HFFc6 (cell line): Measurements from ENCODE around the gene JCHAIN. TPM values are rescaled to one million over a fixed set of nuclear protein-coding genes. Genes with fewer than 3 reads are reported as not detected.

Source experiments
- DNase-seq: peaks from one replicate; pipeline ENCODE4 v3.0.0-alpha.2; 2018
- H3K27ac Mint-ChIP-seq: 2 replicates; pipeline ENCODE4 v1.8.0; 2020; ENCODE audit warnings: mild to moderate bottlenecking, mixed read lengths
- H3K27me3 Mint-ChIP-seq: 2 replicates; pipeline ENCODE4 v1.8.0; 2021; ENCODE audit warnings: mild to moderate bottlenecking, moderate library complexity, mixed read lengths; ENCODE audit not compliant: insufficient read depth
- H3K36me3 Mint-ChIP-seq: 2 replicates; pipeline ENCODE4 v1.8.0; 2021; ENCODE audit warnings: low read depth, mixed read lengths
- H3K4me1 Mint-ChIP-seq: 2 replicates; pipeline ENCODE4 v1.8.0; 2020; ENCODE audit warnings: low read depth, mixed read lengths
- H3K4me3 Mint-ChIP-seq: 2 replicates; pipeline ENCODE4 v1.8.0; 2020; ENCODE audit warnings: mild to moderate bottlenecking, moderate library complexity, mixed read lengths
- H3K9me3 Mint-ChIP-seq: 2 replicates; pipeline ENCODE4 v1.8.0; 2020; ENCODE audit warnings: mild to moderate bottlenecking, mixed read lengths
- long read RNA-seq: library from polyadenylated mRNA; unstranded; transcript quantifications from one replicate; pipeline ENCODE4 v2.0.0, GENCODE V29; 2019
- total RNA-seq, 6 experiments: library from RNA; stranded (reverse); fragmentation: NEBNext Ultra II Directional; extraction: Animal tissue kit (Norgen Biotek cat#: 25700); gene quantifications; 2 replicates in 1 of 6; 3 replicates in 5 of 6; pipeline ENCODE4 v1.2.3, GENCODE V29; 2021
- TF ChIP-seq, protein P1 (sequence below): fragments of 200-600 bp; sonication (generic); IDR thresholded peaks from 2 replicates; pipeline ENCODE4 v1.5.0; 2021; ENCODE audit warnings: antibody characterized with exemption, mild to moderate bottlenecking

Gene JCHAIN
- 1 to 10 TPM in 1 of 6 experiments, under 1 TPM in 4, not detected in 1; 0.15 to 1.3 (median 0.46) TPM for total RNA-seq
- long read RNA-seq, partial matches to known transcripts: 0 of 2 reads
- long read RNA-seq, other reads (novel, unspliced or antisense): 1 of 2 reads

DNA sequence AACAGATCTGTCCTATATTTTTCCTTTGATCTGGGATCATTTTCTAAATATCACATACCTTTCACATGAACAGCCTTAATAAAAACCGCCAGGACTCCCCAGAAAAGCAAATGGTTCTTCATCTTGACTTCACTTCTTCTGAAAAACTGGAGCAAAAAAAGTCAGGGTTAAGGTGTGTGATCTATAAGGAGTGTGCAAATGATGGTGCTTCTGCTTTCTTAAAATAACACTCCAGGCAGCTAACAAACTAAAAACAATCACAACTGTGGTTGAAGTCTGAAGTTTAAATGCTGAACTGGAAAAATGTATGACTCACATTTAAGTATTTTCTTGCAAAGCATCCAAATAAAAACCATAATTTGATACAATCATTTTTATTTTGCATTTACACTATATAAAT, at the start of gene JCHAIN:
Gene JCHAIN, minus strand, starts transcription at position 140 of the 400 bp plus-strand sequence. Its CDS starts 18 bp downstream, at position 122.
- TF ChIP-seq, protein P1, sequence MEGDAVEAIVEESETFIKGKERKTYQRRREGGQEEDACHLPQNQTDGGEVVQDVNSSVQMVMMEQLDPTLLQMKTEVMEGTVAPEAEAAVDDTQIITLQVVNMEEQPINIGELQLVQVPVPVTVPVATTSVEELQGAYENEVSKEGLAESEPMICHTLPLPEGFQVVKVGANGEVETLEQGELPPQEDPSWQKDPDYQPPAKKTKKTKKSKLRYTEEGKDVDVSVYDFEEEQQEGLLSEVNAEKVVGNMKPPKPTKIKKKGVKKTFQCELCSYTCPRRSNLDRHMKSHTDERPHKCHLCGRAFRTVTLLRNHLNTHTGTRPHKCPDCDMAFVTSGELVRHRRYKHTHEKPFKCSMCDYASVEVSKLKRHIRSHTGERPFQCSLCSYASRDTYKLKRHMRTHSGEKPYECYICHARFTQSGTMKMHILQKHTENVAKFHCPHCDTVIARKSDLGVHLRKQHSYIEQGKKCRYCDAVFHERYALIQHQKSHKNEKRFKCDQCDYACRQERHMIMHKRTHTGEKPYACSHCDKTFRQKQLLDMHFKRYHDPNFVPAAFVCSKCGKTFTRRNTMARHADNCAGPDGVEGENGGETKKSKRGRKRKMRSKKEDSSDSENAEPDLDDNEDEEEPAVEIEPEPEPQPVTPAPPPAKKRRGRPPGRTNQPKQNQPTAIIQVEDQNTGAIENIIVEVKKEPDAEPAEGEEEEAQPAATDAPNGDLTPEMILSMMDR: no peak
- peak; percentile 20 for DNase-seq

DNA sequence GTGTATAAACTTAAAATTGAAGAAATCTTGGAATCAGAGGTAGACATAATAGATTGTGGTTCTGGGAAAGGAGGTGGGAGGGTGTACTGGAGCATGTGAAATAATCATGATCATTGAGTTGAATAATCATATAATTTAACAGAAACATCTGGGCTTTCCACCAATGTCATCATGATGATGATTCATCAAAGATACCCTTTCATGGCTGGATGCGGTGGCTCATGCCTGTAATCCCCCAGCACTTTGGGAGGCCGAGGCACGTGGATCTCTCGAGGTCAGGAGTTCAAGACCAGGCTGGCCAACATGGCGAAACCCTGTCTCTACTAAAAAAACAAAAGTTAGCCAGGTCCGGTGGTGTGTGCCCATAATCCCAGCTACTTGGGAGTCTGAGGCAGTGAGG, 48.8 kb upstream of the JCHAIN start:
- H3K36me3 Mint-ChIP-seq: no peaks in the 10 kb centered on the region
- DNase-seq: no peak

More for the DNA sequence above, at the start of gene JCHAIN:
- H3K4me1 Mint-ChIP-seq: peaks cover 46% of the 10 kb centered on the region
- no peaks in the 10 kb centered on the region for H3K36me3 Mint-ChIP-seq
- H3K27ac Mint-ChIP-seq: peak within 1 kb of the TSS; percentile 56
- peak within 1 kb of the TSS; percentile 62 for H3K4me3 Mint-ChIP-seq
- no peaks in the 10 kb centered on the region for H3K9me3 Mint-ChIP-seq
- no peaks in the 10 kb centered on the region for H3K27me3 Mint-ChIP-seq

DNA sequence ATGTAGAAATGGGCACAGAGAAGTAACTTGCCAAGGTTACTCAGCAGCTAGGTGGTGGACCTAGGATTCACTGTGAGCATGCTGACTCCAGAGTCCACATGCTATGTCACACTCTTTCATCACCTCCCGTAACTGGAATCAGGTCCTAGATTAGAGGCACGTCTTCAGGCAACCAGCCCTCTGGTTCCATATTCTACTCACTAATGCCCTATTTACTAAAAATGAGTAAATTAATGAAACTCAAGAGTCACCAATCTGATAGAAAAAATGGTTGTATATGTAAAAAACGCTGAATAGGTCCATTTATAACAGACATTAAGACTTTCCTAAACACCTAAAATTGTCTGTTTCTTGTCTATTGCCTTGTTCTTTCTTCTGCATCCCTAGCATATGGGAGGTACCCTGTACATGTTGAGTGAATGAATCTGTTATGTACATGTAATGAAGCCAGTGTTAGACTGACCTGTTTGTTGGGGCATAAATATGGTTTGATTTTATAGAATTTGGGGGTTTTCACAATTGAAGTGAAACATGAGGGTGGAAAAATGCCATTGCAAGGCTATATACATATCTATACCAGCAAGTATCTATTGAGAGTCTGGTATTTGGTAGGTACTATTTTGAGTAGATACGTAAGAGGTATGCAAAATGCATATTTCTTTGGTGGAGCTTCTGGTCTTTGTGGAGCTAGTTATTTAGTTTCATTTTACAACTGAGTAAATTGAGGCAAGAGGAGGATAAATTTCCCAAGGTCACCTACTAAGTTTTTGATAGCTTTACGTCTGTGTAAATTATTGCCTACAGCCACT, 48.0 kb upstream of the JCHAIN start:
- no peak overlapping the region for H3K4me3 Mint-ChIP-seq
- H3K36me3 Mint-ChIP-seq: no peaks in the 10 kb centered on the region
- TF ChIP-seq, protein P1: no peak
- H3K27me3 Mint-ChIP-seq: no peaks in the 10 kb centered on the region
- H3K9me3 Mint-ChIP-seq: no peaks in the 10 kb centered on the region
- H3K4me1 Mint-ChIP-seq: peaks cover 37% of the 10 kb centered on the region
- DNase-seq: no peak
- no peak overlapping the region for H3K27ac Mint-ChIP-seq

More for the DNA sequence above, 48.8 kb upstream of the JCHAIN start:
- H3K4me3 Mint-ChIP-seq: no peak overlapping the region
- no peaks in the 10 kb centered on the region for H3K9me3 Mint-ChIP-seq
- peaks cover 33% of the 10 kb centered on the region for H3K4me1 Mint-ChIP-seq
- no peaks in the 10 kb centered on the region for H3K27me3 Mint-ChIP-seq
- TF ChIP-seq, protein P1: no peak
- H3K27ac Mint-ChIP-seq: no peak overlapping the region

DNA sequence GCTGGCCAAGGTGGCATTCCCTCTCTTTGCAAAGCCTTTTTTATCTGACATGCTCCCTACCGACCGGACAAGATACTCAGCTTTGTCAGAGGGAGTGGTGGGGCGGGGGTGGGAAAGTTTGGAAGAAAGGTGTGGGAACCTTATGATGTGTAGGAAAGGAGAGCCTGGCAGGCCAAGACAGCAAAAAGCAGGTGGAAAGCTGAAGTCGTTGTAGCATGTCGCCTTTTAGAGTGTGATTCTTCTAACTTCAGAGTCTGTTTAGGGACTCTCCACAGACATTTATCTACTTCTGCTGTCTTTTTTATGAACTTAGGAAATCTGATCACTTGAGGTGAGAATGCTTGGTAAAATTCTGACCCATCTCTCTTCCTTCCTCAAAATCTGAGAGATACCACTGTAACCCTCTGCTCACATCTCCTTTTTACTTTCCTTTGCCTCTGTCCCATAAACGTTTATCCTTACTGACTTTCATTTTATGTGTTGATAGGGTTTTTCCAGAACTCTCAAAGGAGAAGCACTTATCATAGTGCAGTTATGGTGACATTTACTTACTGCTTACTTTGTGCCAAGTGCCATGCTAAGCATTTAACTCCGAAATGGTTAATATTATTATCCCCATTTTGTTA, 47.3 kb upstream of the JCHAIN start:
- Mint-ChIP-seq H3K27ac (peak overlapping the region; percentile 9; the same call in 1 of the 2 replicates), H3K9me3 (no peaks in the 10 kb centered on the region), H3K4me3 (no peak overlapping the region), H3K4me1 (peaks cover 41% of the 10 kb centered on the region), H3K36me3 (no peaks in the 10 kb centered on the region), H3K27me3 (no peaks in the 10 kb centered on the region)
- TF ChIP-seq, protein P1: no peak
- DNase-seq: no peak

DNA sequence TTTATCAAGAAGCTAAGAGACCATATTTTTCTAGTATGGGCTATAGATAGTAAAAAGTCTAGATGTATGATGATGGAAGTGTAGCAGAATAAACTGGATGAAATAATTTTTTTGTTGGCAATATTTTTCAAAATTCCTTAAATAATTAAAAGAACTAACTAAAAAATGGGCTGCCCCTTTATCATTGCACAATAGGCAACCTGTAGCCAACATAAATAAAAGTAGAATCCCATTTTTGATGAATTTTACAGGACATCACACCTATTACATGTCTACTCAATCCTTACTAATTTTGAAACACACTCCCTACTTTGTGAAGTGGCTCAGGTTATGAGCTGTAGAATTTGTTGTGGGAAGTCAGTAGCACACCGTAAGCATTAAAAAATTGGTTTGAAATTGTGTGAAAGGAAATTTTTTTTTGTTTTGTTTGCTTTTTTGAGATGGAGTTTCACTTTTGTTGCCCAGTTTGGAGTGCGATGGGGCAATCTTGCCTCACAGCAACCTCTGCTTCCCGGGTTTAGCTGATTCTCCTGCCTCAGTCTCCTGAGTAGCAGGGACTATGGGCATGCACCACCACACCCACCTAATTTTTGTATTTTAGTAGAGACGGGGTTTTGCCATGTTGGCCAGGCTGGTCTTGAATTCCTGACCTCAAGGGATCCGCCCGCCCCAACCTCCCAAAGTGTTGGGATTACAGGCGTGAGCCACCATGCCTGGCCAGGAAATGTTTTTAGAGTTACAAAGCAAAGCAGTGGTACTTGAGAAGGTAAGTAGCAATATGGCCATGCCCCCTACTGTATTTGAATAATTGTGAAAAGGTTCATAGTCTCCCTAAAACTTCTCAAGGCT, 46.5 kb upstream of the JCHAIN start:
- no peak overlapping the region for H3K27ac Mint-ChIP-seq

More for the DNA sequence above, 46.5 kb upstream of the JCHAIN start:
- Mint-ChIP-seq H3K27me3 (no peaks in the 10 kb centered on the region), H3K4me1 (peaks cover 41% of the 10 kb centered on the region), H3K9me3 (no peaks in the 10 kb centered on the region), H3K36me3 (no peaks in the 10 kb centered on the region), H3K4me3 (no peak overlapping the region)
- TF ChIP-seq, protein P1: no peak
- no peak for DNase-seq
